ENCODE results near the gene ACOXL. TPM values are rescaled to one million over a fixed set of nuclear protein-coding genes. Genes with fewer than 3 reads are reported as not detected.

ACOXL gene
- total RNA-seq, 4 donors from 2014 or later: not detected

DNA sequence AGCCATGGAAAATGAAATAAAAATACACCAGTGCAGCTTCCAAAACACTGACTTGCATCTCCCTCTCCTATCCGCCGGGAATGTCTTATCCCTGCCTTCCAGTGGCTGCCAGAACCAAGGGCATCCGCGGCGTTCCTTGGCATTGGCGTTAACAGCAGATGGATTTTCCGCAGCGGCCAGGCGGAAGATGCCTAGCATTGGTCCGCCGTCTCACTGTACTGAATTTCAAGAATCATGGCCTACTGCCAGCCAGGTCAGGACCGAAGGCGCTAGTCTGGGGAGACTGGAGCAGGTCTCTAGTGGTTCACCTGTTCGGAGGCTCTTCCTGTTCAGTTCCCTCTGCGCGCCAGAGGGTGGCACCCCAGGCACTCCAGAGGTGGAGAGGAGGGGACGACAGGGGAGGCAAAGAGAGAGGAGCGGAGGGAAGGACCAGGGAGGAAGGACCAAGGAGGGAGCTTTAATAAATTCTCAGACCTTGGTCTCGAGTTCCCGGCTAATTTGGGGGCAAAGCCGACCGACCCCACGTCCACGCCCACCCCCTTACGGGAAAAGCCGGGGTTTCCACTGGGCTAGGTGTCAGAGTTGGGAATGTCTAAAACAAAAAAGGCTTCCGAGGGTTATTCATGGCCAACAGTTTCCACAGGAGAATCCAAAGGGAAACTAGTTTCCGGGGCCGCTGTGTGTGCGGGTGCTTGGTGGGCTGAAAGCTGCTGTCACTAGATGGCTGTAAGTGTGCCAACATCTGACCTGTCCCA is 384.6 kb downstream of the ACOXL start:
- H3K4me3 ChIP-seq: peak overlapping the region; percentile 30 to 93 (median 84)
- H3K4me1 ChIP-seq: peaks cover 32 to 49% (median 33%) of the 10 kb centered on the region in 3 donors
- no peaks in the 10 kb centered on the region for H3K36me3 ChIP-seq
- TF ChIP-seq POLR2A (IDR thresholded peaks at IDR 0.05): no peak
- TF ChIP-seq, protein P1, sequence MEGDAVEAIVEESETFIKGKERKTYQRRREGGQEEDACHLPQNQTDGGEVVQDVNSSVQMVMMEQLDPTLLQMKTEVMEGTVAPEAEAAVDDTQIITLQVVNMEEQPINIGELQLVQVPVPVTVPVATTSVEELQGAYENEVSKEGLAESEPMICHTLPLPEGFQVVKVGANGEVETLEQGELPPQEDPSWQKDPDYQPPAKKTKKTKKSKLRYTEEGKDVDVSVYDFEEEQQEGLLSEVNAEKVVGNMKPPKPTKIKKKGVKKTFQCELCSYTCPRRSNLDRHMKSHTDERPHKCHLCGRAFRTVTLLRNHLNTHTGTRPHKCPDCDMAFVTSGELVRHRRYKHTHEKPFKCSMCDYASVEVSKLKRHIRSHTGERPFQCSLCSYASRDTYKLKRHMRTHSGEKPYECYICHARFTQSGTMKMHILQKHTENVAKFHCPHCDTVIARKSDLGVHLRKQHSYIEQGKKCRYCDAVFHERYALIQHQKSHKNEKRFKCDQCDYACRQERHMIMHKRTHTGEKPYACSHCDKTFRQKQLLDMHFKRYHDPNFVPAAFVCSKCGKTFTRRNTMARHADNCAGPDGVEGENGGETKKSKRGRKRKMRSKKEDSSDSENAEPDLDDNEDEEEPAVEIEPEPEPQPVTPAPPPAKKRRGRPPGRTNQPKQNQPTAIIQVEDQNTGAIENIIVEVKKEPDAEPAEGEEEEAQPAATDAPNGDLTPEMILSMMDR (IDR thresholded peaks at IDR 0.05): peak; percentile 60 to 95 (median 82)
- intact Hi-C loops (cut with DNase I): loop anchor here (10.0 kb wide), 2 partner anchors 302 to 588 kb away; no protein-coding TSS in a partner anchor
- peak overlapping the region in 3 of 4 donors; percentile 74 to 81 (median 81) for H3K27ac ChIP-seq
- WGBS, 2 donors: 4 to 7% methylated on average over 13 to 26 of the region's 30 CpGs
- H3K9me3 ChIP-seq: no peaks in the 10 kb centered on the region
- peaks cover 0 to 86% (median 0%) of the 10 kb centered on the region in 4 donors for H3K27me3 ChIP-seq
- DNase-seq: no peak

DNA sequence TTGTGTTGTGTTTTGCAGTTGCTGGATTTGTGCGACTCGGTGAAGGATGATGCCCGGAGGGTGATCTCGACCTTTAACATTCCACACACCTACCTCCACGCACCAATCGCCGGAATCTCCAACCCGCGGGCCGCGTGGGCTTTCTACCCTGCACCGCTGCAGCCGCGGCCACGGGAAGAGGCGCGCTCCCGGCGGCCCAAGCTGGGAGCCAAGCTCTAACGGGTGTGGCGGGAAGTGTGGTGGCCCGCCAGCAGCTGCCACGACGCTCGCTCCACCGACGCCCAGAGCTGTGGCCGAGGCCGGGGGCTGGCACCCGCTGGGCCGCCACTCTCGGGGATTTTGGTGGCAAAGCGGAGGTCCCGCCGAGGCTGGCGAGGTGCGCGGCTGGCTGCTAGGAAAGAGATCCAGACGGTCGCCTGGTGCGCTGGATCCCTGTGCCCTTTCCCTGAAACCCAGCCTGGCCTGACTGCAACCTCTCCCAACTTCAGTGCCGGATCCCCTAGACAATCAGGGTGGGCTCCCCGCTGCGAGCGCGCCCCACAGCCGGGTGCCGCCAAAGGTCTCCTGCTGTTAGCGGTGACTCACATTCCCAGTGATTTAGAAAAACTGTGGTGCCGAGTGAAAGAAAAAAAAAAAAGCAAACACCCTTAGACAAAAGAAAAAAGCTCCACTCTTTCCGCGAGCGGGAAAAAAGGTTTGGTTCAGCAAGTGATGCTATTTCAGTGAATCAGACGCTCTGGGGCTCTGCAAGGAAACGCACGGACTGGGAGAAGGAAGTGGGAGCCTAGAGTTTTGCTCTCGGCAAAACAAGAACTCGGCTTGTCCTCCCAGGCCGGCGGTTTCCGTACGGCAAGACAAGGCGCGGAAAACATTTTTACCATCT is 385.5 kb downstream of the ACOXL start:
- Histone ChIP-seq H3K9me3 (no peaks in the 10 kb centered on the region), H3K27me3 (peaks cover 0 to 78% (median 0%) of the 10 kb centered on the region in 4 donors), H3K4me1 (peaks cover 32 to 51% (median 33%) of the 10 kb centered on the region in 3 donors), H3K27ac (peak overlapping the region; percentile 74 to 81 (median 80)), H3K4me3 (peak overlapping the region; percentile 30 to 93 (median 84)), H3K36me3 (no peaks in the 10 kb centered on the region)
- WGBS, 2 donors: 1 to 8% methylated on average over 19 to 25 of the region's 64 CpGs
- no peak for DNase-seq
- TF ChIP-seq, protein P1 (IDR thresholded peaks at IDR 0.05): no peak
- no peak for TF ChIP-seq POLR2A (IDR thresholded peaks at IDR 0.05)
- intact Hi-C loops (cut with DNase I): loop anchor here (10.0 kb wide), 2 partner anchors 303 to 587 kb away; no protein-coding TSS in a partner anchor

- Histone ChIP-seq H3K4me1 (peaks cover 33 to 57% (median 38%) of the 10 kb centered on the region in 3 donors), H3K36me3 (no peaks in the 10 kb centered on the region), H3K27me3 (peaks cover 0 to 71% (median 0%) of the 10 kb centered on the region in 4 donors), H3K27ac (peak overlapping the region; percentile 54 to 81 (median 78)), H3K9me3 (no peaks in the 10 kb centered on the region), H3K4me3 (peak overlapping the region; percentile 30 to 93 (median 84))
- DNase-seq: no peak
- whole genome bisulfite sequencing, 2 donors: 31 to 33% methylated on average over 17 to 20 of the region's 33 CpGs
- intact Hi-C loops (cut with DNase I): loop anchor here (10.0 kb wide), 2 partner anchors 304 to 586 kb away; no protein-coding TSS in a partner anchor
- no peak for TF ChIP-seq POLR2A (IDR thresholded peaks at IDR 0.05)
- TF ChIP-seq, protein P1 (IDR thresholded peaks at IDR 0.05): no peak
Observed at GRCh38 chr2:111118481-111118980, 386.2 kb downstream of the ACOXL start.

- no peak for DNase-seq
- H3K4me3 ChIP-seq: peak overlapping the region; percentile 3 to 93 (median 84)
- H3K9me3 ChIP-seq: no peaks in the 10 kb centered on the region
- TF ChIP-seq, protein P1 (IDR thresholded peaks at IDR 0.05): no peak
- TF ChIP-seq POLR2A (IDR thresholded peaks at IDR 0.05): no peak
- peaks cover 0 to 6% (median under 1%) of the 10 kb centered on the region in 3 donors for H3K36me3 ChIP-seq
- WGBS, 2 donors: 22 to 75% methylated on average over 15 to 18 of the region's 76 CpGs
- peaks cover 0 to 64% (median 0%) of the 10 kb centered on the region in 4 donors for H3K27me3 ChIP-seq
- intact Hi-C loops (cut with DNase I): loop anchor here (10.0 kb wide), 2 partner anchors 304 to 586 kb away; no protein-coding TSS in a partner anchor
- H3K27ac ChIP-seq: peak overlapping the region in 3 of 4 donors; percentile 54 to 81 (median 81)
- H3K4me1 ChIP-seq: peaks cover 39 to 64% (median 43%) of the 10 kb centered on the region in 3 donors
Observed at GRCh38 chr2:111118981-111119821, 386.8 kb downstream of the ACOXL start.

All from esophagus squamous epithelium (tissue), 5 donors.